ENCODE data around the gene RALGPS2. TPM values are rescaled to one million over a fixed set of nuclear protein-coding genes. Genes with fewer than 3 reads are reported as not detected.

RALGPS2 gene
- 34.1 and 40.9 TPM in 2 replicates for total RNA-seq

GRCh38 chr1:178724728-178725465 lies at the start of gene RALGPS2:
Gene RALGPS2, plus strand, starts transcription at chr1:178725244. Its CDS starts 51,521 bp downstream, at chr1:178776765.

GRCh38 chr1:178870944-178871343 lies 145.9 kb downstream of the RALGPS2 start, which contains the start of gene ANGPTL1:
Gene ANGPTL1, minus strand, starts transcription at chr1:178871077. Its CDS starts 5,301 bp downstream, at chr1:178865776.

Other genes with a start within 250 kb of the RALGPS2 start
- gene CLEC20A, start 228.3 kb upstream of the RALGPS2 start, total RNA-seq: 0.17 TPM in 1 of 2 replicates, not detected in the other
- not detected in 2 replicates for gene TEX35, start 212.1 kb upstream of the RALGPS2 start, total RNA-seq
- not detected in 2 replicates for gene ANGPTL1, start 145.8 kb downstream of the RALGPS2 start, total RNA-seq